PFSK-1 (cell line): ENCODE results near the gene CNTNAP2.

ENCODE experiments used
- FOXP2 ChIP-seq: optimal IDR thresholded peaks from 2 replicates; pipeline ENCODE3; 2011; ENCODE audit warnings: borderline replicate concordance, control low read depth, inconsistent platforms; ENCODE audit not compliant: insufficient read depth; ENCODE audit errors: extremely low read length, extremely low read depth
- POLR2AphosphoS5 ChIP-seq: IDR thresholded peaks from 2 replicates; pipeline ENCODE4 v1.6.1; 2012; ENCODE audit warnings: low read depth, mild to moderate bottlenecking, control low read depth, low read length, moderate library complexity
- TAF1 ChIP-seq: IDR thresholded peaks from 2 replicates; pipeline ENCODE4 v1.6.1; 2012; ENCODE audit warnings: low read length, control low read depth, borderline replicate concordance; ENCODE audit not compliant: insufficient read depth
- TF ChIP-seq, protein P1 (sequence below), 2 experiments: IDR thresholded peaks; 2 replicates each; pipeline versions ENCODE4 v1.6.1 to v1.8.0; 2011 to 2012; ENCODE audit warnings: low read depth in 2 of 2, low read length in 2 of 2, control low read depth in 1 of 2, inconsistent platforms in 1 of 2, mild to moderate bottlenecking in 1 of 2, moderate library complexity in 1 of 2; ENCODE audit not compliant: insufficient read depth in 1 of 2

DNA sequence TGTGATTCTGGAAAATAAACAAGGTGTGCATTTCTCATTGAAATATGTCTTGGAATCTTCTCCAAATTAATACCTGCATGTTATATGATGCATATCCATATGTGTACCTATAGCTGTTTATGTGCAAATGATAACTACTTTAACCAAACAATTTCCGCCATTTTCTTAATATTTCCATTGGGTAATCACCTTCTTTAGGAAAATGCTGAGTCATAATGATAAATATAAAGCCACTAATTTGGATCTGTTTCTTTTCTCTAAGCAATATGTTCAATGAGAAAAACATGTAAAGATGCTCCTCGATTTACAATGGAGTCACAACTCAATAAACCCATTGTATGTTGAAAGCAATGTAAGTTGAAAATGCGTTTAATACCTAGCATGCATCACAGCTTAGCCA lies 574.4 kb downstream of the CNTNAP2 start:
- TF ChIP-seq FOXP2, result no peak
- no peak for TF ChIP-seq POLR2AphosphoS5
- TF ChIP-seq, protein P1, sequence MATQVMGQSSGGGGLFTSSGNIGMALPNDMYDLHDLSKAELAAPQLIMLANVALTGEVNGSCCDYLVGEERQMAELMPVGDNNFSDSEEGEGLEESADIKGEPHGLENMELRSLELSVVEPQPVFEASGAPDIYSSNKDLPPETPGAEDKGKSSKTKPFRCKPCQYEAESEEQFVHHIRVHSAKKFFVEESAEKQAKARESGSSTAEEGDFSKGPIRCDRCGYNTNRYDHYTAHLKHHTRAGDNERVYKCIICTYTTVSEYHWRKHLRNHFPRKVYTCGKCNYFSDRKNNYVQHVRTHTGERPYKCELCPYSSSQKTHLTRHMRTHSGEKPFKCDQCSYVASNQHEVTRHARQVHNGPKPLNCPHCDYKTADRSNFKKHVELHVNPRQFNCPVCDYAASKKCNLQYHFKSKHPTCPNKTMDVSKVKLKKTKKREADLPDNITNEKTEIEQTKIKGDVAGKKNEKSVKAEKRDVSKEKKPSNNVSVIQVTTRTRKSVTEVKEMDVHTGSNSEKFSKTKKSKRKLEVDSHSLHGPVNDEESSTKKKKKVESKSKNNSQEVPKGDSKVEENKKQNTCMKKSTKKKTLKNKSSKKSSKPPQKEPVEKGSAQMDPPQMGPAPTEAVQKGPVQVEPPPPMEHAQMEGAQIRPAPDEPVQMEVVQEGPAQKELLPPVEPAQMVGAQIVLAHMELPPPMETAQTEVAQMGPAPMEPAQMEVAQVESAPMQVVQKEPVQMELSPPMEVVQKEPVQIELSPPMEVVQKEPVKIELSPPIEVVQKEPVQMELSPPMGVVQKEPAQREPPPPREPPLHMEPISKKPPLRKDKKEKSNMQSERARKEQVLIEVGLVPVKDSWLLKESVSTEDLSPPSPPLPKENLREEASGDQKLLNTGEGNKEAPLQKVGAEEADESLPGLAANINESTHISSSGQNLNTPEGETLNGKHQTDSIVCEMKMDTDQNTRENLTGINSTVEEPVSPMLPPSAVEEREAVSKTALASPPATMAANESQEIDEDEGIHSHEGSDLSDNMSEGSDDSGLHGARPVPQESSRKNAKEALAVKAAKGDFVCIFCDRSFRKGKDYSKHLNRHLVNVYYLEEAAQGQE (IDR thresholded peaks at IDR 0.05; ENCODE audit: insufficient read depth in 1 of 2, low read depth in 2 of 2, low read length in 2 of 2), result no peak
- TF ChIP-seq TAF1, result no peak
